ENCODE results near the gene SLC20A1.
"Not testable (repeated sequence)": the region's sequence is repeated elsewhere in the genome, so short reads cannot be mapped to it uniquely, and the experiment has no call there.

Gene SLC20A1

GRCh38 chr2:112646791-112647689, 1.3 kb downstream of the SLC20A1 start:
- DNase-seq = no peak

- DNase-seq = no peak
Measured at GRCh38 chr2:112648081-112648480, 2.3 kb downstream of the SLC20A1 start.

GRCh38 chr2:112656679-112657078, 10.9 kb downstream of the SLC20A1 start:
- no peak for DNase-seq

GRCh38 chr2:112658301-112658700, 12.6 kb downstream of the SLC20A1 start:
- no peak for DNase-seq

- DNase-seq = no peak
Measured at GRCh38 chr2:112658839-112659667, 13.3 kb downstream of the SLC20A1 start.

GRCh38 chr2:112660138-112660537, 14.4 kb downstream of the SLC20A1 start:
- DNase-seq = no peak

- DNase-seq = no peak
Measured at GRCh38 chr2:112661656-112662305, 16.0 kb downstream of the SLC20A1 start.

GRCh38 chr2:112662704-112663103, 17.0 kb downstream of the SLC20A1 start:
- DNase-seq = no peak

GRCh38 chr2:112664689-112665088, 18.9 kb downstream of the SLC20A1 start:
- no peak for DNase-seq

- no peak for DNase-seq
Measured at GRCh38 chr2:112665113-112665780, 19.5 kb downstream of the SLC20A1 start.

- no peak for DNase-seq
Measured at GRCh38 chr2:112666761-112667122, 21.0 kb downstream of the SLC20A1 start.

GRCh38 chr2:112667540-112667939, 21.8 kb downstream of the SLC20A1 start:
- DNase-seq = not testable (repeated sequence)

GRCh38 chr2:112669667-112670066, 23.9 kb downstream of the SLC20A1 start:
- DNase-seq = no peak

GRCh38 chr2:112670252-112671022, 24.7 kb downstream of the SLC20A1 start:
- DNase-seq = no peak

- DNase-seq = no peak
Measured at GRCh38 chr2:112671801-112672200, 26.1 kb downstream of the SLC20A1 start.

- DNase-seq = no peak
Measured at GRCh38 chr2:112673008-112673407, 27.3 kb downstream of the SLC20A1 start.

- DNase-seq = peak in 6 of 14 donors; percentile 18 to 28 (median 24)
Measured at GRCh38 chr2:112674229-112674628, 28.5 kb downstream of the SLC20A1 start.

GRCh38 chr2:112679484-112679883, 33.7 kb downstream of the SLC20A1 start:
- peak in 9 of 14 donors; percentile 5 to 62 (median 25) for DNase-seq

- DNase-seq = no peak
Measured at GRCh38 chr2:112680666-112681101, 34.9 kb downstream of the SLC20A1 start.

- DNase-seq = no peak
Measured at GRCh38 chr2:112682101-112682500, 36.4 kb downstream of the SLC20A1 start.

Data from C1 segment of cervical spinal cord (tissue), 14 donors.